DMS 273 (cell line): ENCODE measurements around the gene CD14.
"Not testable (repeated sequence)": the region's sequence is repeated elsewhere in the genome, so short reads cannot be mapped to it uniquely, and the experiment has no call there.

Source experiments
- DNase-seq: peaks from one replicate; lab custom pipeline; 2025; ENCODE audit not compliant: unreplicated experiment; lab: John Stamatoyannopoulos, UW

CD14 gene

DNA sequence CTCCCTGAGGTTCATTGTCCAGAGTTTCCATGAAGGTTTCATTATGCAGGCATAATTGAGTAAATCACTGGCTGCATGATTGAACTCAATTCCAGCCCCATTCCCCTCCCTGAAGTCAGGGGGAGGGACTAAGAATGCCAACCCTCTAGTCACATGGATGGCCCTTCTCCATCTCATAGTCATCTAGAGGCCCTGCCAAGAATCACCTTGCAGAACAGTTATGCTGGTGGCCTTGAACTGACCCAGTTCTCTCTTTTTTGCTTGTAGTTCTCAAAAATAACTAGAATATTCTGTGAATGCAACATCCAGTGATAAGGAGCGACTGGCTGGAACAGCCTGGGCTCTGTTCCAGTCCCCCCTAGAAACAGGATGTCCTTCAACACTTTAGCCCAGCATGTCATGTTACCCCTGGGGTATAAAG, 36.6 kb downstream of the CD14 start:
- DNase-seq = no peak

DNA sequence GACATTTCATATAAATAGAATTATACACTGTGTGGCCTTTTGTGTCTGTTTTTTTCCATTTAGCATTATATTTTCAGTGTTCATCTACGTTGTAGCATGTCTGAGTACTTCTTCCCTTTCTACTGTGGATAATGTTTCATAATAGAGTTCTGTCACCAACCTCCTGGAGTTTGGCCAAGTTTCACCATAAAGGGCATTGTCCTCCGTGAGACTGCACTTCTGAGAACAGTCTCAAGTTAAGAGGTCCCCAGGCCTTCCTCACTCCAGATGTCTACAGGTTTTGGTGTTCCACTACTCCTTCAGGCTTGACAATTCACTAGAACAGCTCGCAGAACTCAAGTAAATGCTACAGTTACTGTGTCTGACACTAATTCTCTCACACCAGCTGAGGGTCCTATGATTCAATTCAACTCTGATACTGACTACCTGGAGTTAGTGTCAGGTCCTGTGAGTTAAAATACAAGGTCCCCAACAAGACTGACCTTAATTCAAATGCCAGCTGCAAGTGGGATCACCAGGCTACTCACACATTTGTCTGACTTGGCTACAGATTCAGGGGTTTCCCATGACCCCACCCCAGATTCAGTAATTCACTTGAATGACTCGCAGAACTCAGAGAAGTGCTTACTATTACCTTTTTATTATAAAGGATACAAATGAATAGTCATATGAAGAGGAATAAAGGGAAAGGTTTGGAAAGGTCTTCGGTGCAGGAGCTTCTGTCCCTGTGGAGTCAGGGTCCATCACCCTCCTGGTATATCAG, 37.3 kb downstream of the CD14 start:
- DNase-seq = no peak

DNA sequence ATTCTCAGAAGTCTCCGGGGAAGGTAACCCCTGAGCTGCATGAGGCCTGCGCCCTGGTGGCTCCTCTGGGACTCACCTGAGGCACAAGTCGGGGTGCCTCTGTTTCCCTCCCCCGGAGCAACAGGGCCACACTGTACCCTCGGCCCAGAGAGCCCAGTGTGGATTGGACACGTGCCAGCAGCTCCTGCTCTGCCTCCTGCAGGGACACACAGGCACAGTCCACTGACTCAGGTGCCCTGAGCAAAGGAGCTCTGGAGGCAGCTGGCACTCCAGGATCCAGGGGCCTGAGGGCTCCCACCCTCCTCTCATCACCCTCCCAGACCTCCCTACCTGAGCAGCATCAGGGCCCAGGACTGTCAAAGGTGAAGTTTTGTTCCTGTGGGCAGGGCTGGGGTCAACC, 38.8 kb downstream of the CD14 start:
- DNase-seq = no peak

DNA sequence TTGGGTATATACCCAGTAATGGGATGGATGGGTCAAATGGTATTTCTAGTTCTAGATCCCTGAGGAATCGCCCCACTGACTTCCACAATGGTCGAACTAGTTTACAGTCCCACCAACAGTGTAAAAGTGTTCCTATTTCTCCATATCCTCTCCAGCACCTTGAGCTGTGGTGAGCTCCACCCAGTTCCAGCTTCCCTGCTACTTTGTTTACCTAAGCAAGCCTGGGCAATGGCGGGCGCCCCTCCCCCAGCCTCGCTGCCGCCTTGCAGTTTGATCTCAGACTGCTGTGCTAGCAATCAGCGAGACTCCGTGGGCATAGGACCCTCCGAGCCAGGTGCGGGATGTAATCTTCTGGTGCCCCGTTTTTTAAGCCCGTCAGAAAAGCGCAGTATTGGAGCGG, 39.9 kb downstream of the CD14 start:
- not testable (repeated sequence) for DNase-seq

DNA sequence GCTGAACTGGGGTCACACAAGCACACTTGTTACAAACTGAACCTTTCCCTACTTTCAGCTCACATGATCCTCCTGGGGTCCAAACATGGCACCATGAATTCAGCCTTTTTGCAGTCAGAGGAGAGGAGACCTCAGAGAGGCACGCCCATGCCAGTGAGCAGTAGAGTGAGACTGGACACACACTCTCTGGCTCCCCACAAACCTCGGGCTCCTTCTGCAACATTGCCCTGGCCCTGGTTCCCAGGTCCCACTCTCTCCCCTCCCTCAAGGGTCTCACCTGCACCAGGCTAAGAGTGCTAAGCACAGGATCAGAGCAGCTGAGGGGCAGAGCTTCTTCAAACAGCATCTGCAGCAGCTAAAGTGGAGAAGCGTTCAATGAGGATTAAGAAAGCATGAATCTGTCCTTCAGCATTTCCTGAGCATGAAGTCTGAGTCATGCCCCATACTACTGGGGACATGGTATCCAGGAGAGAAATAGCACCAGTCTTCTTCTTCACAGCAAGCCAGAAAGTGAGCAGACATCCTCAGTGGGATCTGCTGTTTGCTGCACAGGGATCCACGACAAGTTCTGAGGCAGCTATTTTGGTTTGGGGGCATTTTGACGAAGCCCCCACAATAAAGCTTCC, 41.1 kb downstream of the CD14 start:
- DNase-seq = no peak

DNA sequence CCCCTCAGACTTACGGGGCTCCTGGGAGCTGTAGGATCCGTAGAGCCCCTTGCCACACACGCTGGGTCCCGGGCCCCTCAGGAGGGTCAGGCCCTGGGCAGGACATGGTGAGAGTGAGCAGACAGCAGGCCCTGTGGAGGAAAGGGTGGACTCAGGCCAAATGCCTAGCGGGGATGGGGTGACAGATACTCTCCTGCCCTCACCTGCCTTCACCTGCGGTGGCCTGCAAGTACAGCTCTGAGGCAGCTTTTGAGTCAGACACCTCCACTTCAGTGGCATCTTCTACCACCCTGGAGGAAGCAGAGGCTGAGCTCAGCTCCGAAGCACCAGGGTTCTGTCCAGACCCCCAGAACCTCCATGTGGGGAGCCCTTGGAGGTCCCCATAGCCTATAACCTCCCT, 42.1 kb downstream of the CD14 start:
- no peak for DNase-seq

DNA sequence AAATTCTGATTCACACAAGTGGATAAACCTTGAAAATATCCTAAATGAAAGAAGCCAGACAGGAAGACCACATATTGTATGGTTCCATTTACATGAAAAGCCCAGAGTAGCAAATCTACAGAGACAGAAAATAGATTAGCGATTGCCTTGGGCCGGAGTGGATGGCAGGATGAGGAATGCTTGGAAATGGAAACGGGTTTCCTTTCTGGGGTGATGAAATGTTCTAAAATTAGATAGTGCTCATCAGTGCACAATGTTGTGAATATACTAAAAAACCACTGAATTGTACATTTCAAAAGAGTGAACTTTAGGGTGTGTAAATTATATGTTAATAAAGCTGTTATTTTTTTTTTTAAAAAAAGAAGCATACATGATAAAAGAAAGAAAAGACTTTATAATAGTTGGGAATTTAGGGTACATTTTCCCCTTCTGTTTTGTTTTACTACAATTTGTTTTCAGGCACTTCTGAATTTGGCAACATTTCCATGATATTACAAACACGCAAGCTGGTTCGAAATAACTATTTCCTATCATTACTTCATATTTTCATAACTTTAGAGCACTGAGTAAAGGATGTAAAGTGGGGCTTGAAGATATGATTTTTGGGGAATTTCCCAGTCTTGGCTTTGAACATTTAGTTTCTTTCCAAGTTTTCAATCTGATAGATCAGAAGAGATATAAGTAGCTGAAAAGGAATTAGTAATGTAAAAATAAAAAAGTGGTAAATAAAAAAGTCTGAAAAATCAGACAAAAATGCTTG, 44.5 kb downstream of the CD14 start:
- no peak for DNase-seq

DNA sequence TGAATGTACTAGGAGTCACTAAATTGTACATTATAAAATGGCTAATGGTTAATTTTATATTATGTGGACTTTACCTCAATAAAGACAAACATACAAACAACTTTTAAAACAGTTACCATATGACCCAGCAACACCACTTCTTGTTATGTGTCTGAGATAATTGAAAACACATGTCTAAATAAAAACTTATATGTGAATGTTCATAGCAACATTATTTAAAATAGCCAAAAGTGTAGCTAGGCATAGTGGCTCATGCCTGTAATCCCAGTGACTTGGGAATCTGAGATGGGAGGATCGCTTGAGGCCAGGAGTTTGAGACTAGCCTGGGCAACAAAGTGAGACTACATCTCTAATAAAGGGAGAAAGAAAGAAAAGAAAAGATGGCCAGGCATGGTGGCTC, 45.5 kb downstream of the CD14 start:
- DNase-seq = no peak
